Measurements from ENCODE around the gene LZTR1. TPM values are rescaled to one million over a fixed set of nuclear protein-coding genes. Genes with fewer than 3 reads are reported as not detected.
"Not testable (repeated sequence)": the region's sequence is repeated elsewhere in the genome, so short reads cannot be mapped to it uniquely, and the experiment has no call there.

The LZTR1 gene
- total RNA-seq, 1 experiment from 2014 or later = 37.2 TPM

GRCh38 chr22:21038405-21038804, 56.3 kb downstream of the LZTR1 start:
- no peaks in the 10 kb centered on the region for H3K9me3 Mint-ChIP-seq (ENCODE audit: unreplicated experiment)
- peaks cover 6% of the 10 kb centered on the region for H3K36me3 Mint-ChIP-seq (ENCODE audit: insufficient read depth, unreplicated experiment)
- H3K27me3 Mint-ChIP-seq (ENCODE audit: insufficient read depth, unreplicated experiment) = no peaks in the 10 kb centered on the region
- no peak for DNase-seq
- Histone ChIP-seq H3K4me3 (ENCODE audit: low read depth, low read length) (no peak overlapping the region), H3K36me3 (ENCODE audit: control insufficient read depth, insufficient read depth, low read length) (no peaks in the 10 kb centered on the region), H3K4me1 (peaks cover 31% of the 10 kb centered on the region), H3K27me3 (replicated peaks; ENCODE audit: control insufficient read depth, insufficient read depth, low read length) (no peaks in the 10 kb centered on the region), H3K9me3 (no peaks in the 10 kb centered on the region)
- POLR2A ChIA-PET = interaction anchor here (0.6 kb wide), 1 partner anchor 61 kb away, joined by 4 read pairs; no protein-coding TSS in a partner anchor
- peaks cover 13% of the 10 kb centered on the region for H3K4me1 Mint-ChIP-seq (ENCODE audit: low read depth, unreplicated experiment)
- no peak overlapping the region for H3K4me3 Mint-ChIP-seq (ENCODE audit: unreplicated experiment)
- CTCF ChIA-PET = interaction anchor here (1.1 to 1.3 kb wide), 2 partner anchors 65 to 153 kb away, joined by 5 read pairs; no protein-coding TSS in a partner anchor
- no TSS peak for BruUV-seq (replicated peaks)
- intact Hi-C loops (cut with micrococcal nuclease; ENCODE audit: unreplicated experiment) = no loop called here
- H3K27ac Mint-ChIP-seq (ENCODE audit: unreplicated experiment) = peak overlapping the region; percentile 88
- TF ChIP-seq CTCF (IDR thresholded peaks at IDR 0.05; ENCODE audit: insufficient read depth in 1 of 2, low read depth in 1 of 2, low read length in 1 of 2, severe bottlenecking in 1 of 2, unreplicated experiment in 1 of 2) = no peak

GRCh38 chr22:21039158-21039557, 57.1 kb downstream of the LZTR1 start:
- H3K9me3 Mint-ChIP-seq (ENCODE audit: unreplicated experiment); H3K36me3 Mint-ChIP-seq (ENCODE audit: insufficient read depth, unreplicated experiment); intact Hi-C loops (cut with micrococcal nuclease; ENCODE audit: unreplicated experiment); DNase-seq; H3K4me3 Mint-ChIP-seq (ENCODE audit: unreplicated experiment); H3K27ac Mint-ChIP-seq (ENCODE audit: unreplicated experiment); H3K27me3 ChIP-seq (replicated peaks; ENCODE audit: control insufficient read depth, insufficient read depth, low read length); POLR2A ChIA-PET; H3K9me3 ChIP-seq; H3K4me3 ChIP-seq (ENCODE audit: low read depth, low read length); BruUV-seq (replicated peaks); CTCF ChIA-PET; H3K27me3 Mint-ChIP-seq (ENCODE audit: insufficient read depth, unreplicated experiment); H3K36me3 ChIP-seq (ENCODE audit: control insufficient read depth, insufficient read depth, low read length): not testable (repeated sequence)
- H3K4me1 Mint-ChIP-seq (ENCODE audit: low read depth, unreplicated experiment) = peaks cover 15% of the 10 kb centered on the region
- peaks cover 34% of the 10 kb centered on the region for H3K4me1 ChIP-seq

- H3K27ac Mint-ChIP-seq (ENCODE audit: unreplicated experiment) = no peak overlapping the region
These were observed 59.8 kb downstream of the LZTR1 start for GRCh38 chr22:21041937-21042336.

More at GRCh38 chr22:21041937-21042336, 59.8 kb downstream of the LZTR1 start:
- Mint-ChIP-seq H3K4me3 (ENCODE audit: unreplicated experiment) (no peak overlapping the region), H3K4me1 (ENCODE audit: low read depth, unreplicated experiment) (peaks cover 31% of the 10 kb centered on the region), H3K36me3 (ENCODE audit: insufficient read depth, unreplicated experiment) (peaks cover 11% of the 10 kb centered on the region), H3K27me3 (ENCODE audit: insufficient read depth, unreplicated experiment) (no peaks in the 10 kb centered on the region), H3K9me3 (ENCODE audit: unreplicated experiment) (no peaks in the 10 kb centered on the region)
- Histone ChIP-seq H3K36me3 (ENCODE audit: control insufficient read depth, insufficient read depth, low read length) (no peaks in the 10 kb centered on the region), H3K9me3 (no peaks in the 10 kb centered on the region), H3K4me1 (peaks cover 31% of the 10 kb centered on the region), H3K27me3 (replicated peaks; ENCODE audit: control insufficient read depth, insufficient read depth, low read length) (no peaks in the 10 kb centered on the region), H3K4me3 (ENCODE audit: low read depth, low read length) (no peak overlapping the region)
- ChIA-PET CTCF (no interaction called here), POLR2A (no interaction called here)
- no TSS peak for BruUV-seq (replicated peaks)
- DNase-seq = no peak
- TF ChIP-seq CTCF (IDR thresholded peaks at IDR 0.05; ENCODE audit: insufficient read depth in 1 of 2, low read depth in 1 of 2, low read length in 1 of 2, severe bottlenecking in 1 of 2, unreplicated experiment in 1 of 2) = no peak
- intact Hi-C loops (cut with micrococcal nuclease; ENCODE audit: unreplicated experiment) = no loop called here

Measured in Caco-2 (cell line).